ENCODE results near the gene CARMIL1.

GRCh38 chr6:25354078-25354932, 75.1 kb downstream of the CARMIL1 start:
- TF ChIP-seq CTCF (IDR thresholded peaks at IDR 0.05; ENCODE audit: low read depth, low read length) (no peak), EZH2phosphoT487 (IDR thresholded peaks at IDR 0.05; ENCODE audit: low read depth) (no peak)
